H1 (cell line): ENCODE results near the gene ZSCAN10. TPM values are rescaled to one million over a fixed set of nuclear protein-coding genes. Genes with fewer than 3 reads are reported as not detected.

Experiments used
- CTCF ChIP-seq, 3 experiments: IDR thresholded peaks; 1 replicate in 2 of 3; 2 replicates in 1 of 3; pipeline versions ENCODE4 v1.5.1 to v1.6.1; 2011; ENCODE audit warnings: low read length in 3 of 3, mild to moderate bottlenecking in 3 of 3, inconsistent platforms in 2 of 3, low read depth in 1 of 3, moderate library complexity in 1 of 3; ENCODE audit not compliant: insufficient read depth in 1 of 3; ENCODE audit errors: control extremely low read depth in 1 of 3
- KDM5A ChIP-seq: fragments of 200-600 bp; IDR thresholded peaks from 2 replicates; pipeline ENCODE4 v1.7.1; 2012; ENCODE audit warnings: mild to moderate bottlenecking, low read length, inconsistent platforms, mixed read lengths
- MAFK ChIP-seq: IDR thresholded peaks from 2 replicates; pipeline ENCODE4 v1.6.1; 2012; ENCODE audit warnings: low read depth, mild to moderate bottlenecking, improper control_type of control experiment, low read length
- RAD21 ChIP-seq, 2 experiments: IDR thresholded peaks in 1 of 2; conservative IDR thresholded peaks in 1 of 2; 2 replicates each; pipeline ENCODE4 v1.6.1; 2011; ENCODE audit warnings: low read depth in 2 of 2, low read length in 2 of 2, improper control_type of control experiment in 1 of 2, inconsistent platforms in 1 of 2, mild to moderate bottlenecking in 1 of 2, moderate library complexity in 1 of 2
- SP1 ChIP-seq: IDR thresholded peaks from 2 replicates; pipeline ENCODE4 v1.6.1; 2011; ENCODE audit warnings: low read depth, low read length
- polyA plus RNA-seq, 7 experiments: library from polyadenylated mRNA; depleted of rRNA in 3 of 7; stranded (reverse) in 5 of 7; unstranded in 2 of 7; fragments of >200 nt in 5 of 7; fragments of 200-250 nt in 2 of 7; gene quantifications; 1 replicate in 5 of 7; 2 replicates in 1 of 7; 4 replicates in 1 of 7; pipeline versions ENCODE4 v1.2.1 to v1.2.3, GENCODE V29; 2011 to 2013; ENCODE audit warnings: missing spikeins in 2 of 7, mixed read lengths in 2 of 7
- total RNA-seq: library from RNA; stranded (reverse); fragmentation: NEBNext Ultra II Directional; extraction: Animal tissue kit (Norgen Biotek cat#: 25700); gene quantifications from 2 replicates; pipeline ENCODE4 v1.2.1, GENCODE V29; 2021
- TF ChIP-seq, protein P1 (sequence below): fragments of 300-600 bp; sonication (generic); IDR thresholded peaks from 2 replicates; pipeline ENCODE4 v1.7.1; 2012; ENCODE audit warnings: low read length, moderate library complexity, mild to moderate bottlenecking, inconsistent platforms; ENCODE audit not compliant: insufficient replicate concordance
- TF ChIP-seq, protein P2 (sequence below): IDR thresholded peaks from 2 replicates; pipeline ENCODE4 v1.6.1; 2011; ENCODE audit warnings: low read depth, mild to moderate bottlenecking, low read length; ENCODE audit not compliant: insufficient read depth

Gene ZSCAN10
- total and polyA plus RNA-seq, 2 of the 8 experiments (the other 6 are each of a cell fraction or from before 2014, with no cell fraction given), result 209 to 314 TPM

DNA sequence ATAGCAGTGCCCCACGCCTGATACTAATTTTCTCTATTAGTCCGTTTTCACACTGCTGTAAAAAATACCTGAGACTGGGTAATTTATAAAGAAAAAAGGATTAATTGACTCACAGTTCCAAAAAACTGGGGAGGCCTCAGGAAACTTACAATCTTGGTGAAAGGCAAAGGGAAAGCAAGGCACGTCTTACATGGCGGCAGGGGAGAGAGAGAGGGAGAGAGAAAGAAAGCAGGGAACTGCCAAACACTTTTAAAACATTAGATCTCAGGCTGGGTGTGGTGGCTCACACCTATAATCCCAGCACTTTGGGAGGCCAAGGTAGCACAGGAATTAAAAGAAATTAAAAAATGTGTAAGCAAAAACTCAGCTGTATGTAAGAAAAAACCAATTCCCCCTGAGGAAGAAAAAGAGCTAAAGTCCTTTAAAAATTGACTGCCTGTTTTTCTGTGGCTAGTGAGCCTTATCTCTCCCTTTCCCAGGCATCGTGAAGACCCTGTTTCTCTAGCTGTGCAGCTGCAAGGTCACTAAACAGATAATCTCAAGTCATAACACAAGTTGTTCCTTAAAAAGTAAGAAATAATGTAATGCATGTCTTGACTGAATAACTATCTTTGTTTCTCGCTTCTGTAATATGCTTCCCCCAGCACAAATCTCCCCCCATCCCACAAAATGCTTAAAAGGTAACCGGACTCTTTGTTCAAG is 14.0 kb downstream of the ZSCAN10 start (continued):
- TF ChIP-seq, protein P1, sequence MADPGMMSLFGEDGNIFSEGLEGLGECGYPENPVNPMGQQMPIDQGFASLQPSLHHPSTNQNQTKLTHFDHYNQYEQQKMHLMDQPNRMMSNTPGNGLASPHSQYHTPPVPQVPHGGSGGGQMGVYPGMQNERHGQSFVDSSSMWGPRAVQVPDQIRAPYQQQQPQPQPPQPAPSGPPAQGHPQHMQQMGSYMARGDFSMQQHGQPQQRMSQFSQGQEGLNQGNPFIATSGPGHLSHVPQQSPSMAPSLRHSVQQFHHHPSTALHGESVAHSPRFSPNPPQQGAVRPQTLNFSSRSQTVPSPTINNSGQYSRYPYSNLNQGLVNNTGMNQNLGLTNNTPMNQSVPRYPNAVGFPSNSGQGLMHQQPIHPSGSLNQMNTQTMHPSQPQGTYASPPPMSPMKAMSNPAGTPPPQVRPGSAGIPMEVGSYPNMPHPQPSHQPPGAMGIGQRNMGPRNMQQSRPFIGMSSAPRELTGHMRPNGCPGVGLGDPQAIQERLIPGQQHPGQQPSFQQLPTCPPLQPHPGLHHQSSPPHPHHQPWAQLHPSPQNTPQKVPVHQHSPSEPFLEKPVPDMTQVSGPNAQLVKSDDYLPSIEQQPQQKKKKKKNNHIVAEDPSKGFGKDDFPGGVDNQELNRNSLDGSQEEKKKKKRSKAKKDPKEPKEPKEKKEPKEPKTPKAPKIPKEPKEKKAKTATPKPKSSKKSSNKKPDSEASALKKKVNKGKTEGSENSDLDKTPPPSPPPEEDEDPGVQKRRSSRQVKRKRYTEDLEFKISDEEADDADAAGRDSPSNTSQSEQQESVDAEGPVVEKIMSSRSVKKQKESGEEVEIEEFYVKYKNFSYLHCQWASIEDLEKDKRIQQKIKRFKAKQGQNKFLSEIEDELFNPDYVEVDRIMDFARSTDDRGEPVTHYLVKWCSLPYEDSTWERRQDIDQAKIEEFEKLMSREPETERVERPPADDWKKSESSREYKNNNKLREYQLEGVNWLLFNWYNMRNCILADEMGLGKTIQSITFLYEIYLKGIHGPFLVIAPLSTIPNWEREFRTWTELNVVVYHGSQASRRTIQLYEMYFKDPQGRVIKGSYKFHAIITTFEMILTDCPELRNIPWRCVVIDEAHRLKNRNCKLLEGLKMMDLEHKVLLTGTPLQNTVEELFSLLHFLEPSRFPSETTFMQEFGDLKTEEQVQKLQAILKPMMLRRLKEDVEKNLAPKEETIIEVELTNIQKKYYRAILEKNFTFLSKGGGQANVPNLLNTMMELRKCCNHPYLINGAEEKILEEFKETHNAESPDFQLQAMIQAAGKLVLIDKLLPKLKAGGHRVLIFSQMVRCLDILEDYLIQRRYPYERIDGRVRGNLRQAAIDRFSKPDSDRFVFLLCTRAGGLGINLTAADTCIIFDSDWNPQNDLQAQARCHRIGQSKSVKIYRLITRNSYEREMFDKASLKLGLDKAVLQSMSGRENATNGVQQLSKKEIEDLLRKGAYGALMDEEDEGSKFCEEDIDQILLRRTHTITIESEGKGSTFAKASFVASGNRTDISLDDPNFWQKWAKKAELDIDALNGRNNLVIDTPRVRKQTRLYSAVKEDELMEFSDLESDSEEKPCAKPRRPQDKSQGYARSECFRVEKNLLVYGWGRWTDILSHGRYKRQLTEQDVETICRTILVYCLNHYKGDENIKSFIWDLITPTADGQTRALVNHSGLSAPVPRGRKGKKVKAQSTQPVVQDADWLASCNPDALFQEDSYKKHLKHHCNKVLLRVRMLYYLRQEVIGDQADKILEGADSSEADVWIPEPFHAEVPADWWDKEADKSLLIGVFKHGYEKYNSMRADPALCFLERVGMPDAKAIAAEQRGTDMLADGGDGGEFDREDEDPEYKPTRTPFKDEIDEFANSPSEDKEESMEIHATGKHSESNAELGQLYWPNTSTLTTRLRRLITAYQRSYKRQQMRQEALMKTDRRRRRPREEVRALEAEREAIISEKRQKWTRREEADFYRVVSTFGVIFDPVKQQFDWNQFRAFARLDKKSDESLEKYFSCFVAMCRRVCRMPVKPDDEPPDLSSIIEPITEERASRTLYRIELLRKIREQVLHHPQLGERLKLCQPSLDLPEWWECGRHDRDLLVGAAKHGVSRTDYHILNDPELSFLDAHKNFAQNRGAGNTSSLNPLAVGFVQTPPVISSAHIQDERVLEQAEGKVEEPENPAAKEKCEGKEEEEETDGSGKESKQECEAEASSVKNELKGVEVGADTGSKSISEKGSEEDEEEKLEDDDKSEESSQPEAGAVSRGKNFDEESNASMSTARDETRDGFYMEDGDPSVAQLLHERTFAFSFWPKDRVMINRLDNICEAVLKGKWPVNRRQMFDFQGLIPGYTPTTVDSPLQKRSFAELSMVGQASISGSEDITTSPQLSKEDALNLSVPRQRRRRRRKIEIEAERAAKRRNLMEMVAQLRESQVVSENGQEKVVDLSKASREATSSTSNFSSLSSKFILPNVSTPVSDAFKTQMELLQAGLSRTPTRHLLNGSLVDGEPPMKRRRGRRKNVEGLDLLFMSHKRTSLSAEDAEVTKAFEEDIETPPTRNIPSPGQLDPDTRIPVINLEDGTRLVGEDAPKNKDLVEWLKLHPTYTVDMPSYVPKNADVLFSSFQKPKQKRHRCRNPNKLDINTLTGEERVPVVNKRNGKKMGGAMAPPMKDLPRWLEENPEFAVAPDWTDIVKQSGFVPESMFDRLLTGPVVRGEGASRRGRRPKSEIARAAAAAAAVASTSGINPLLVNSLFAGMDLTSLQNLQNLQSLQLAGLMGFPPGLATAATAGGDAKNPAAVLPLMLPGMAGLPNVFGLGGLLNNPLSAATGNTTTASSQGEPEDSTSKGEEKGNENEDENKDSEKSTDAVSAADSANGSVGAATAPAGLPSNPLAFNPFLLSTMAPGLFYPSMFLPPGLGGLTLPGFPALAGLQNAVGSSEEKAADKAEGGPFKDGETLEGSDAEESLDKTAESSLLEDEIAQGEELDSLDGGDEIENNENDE, result no peak
- TF ChIP-seq KDM5A (no peak), CTCF (IDR thresholded peaks at IDR 0.05; ENCODE audit: control extremely low read depth in 1 of 3, insufficient read depth in 1 of 3, low read depth in 1 of 3, low read length in 3 of 3) (no peak), SP1 (no peak), RAD21 (IDR thresholded peaks at IDR 0.05 in 1 of 2, conservative IDR thresholded peaks at IDR 0.05 in 1 of 2; ENCODE audit: low read depth in 2 of 2, low read length in 2 of 2) (no peak), MAFK (no peak)
- TF ChIP-seq, protein P2, sequence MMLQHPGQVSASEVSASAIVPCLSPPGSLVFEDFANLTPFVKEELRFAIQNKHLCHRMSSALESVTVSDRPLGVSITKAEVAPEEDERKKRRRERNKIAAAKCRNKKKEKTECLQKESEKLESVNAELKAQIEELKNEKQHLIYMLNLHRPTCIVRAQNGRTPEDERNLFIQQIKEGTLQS, result no peak
